DOHH2 (cell line): ENCODE measurements around the gene FGGY.

Source experiments
- H3F3A ChIP-seq: fragments of 200-600 bp; sonication (generic), shearing (Covaris generic); 2 replicates; pipeline ENCODE4 v1.6.0; 2016; ENCODE audit warnings: antibody characterized with exemption, mild to moderate bottlenecking; ENCODE audit not compliant: control insufficient read depth, insufficient read depth
- H3K27ac ChIP-seq: fragments of 200-600 bp; sonication (generic); 2 replicates; pipeline ENCODE4 v1.5.1; 2014; ENCODE audit warnings: low read depth, mild to moderate bottlenecking, low read length, moderate library complexity
- H3K27me3 ChIP-seq: fragments of 200-600 bp; sonication (generic); 2 replicates; pipeline ENCODE4 v1.6.1; 2014; ENCODE audit warnings: mild to moderate bottlenecking, low read length, mixed read lengths; ENCODE audit not compliant: control insufficient read depth
- H3K36me3 ChIP-seq: fragments of 200-600 bp; sonication (generic); 2 replicates; pipeline ENCODE4 v1.6.1; 2014; ENCODE audit warnings: mild to moderate bottlenecking, low read length, moderate library complexity, mixed read lengths; ENCODE audit not compliant: control insufficient read depth
- H3K4me1 ChIP-seq: fragments of 200-600 bp; sonication (generic); 2 replicates; pipeline ENCODE4 v1.6.1; 2014; ENCODE audit warnings: mild to moderate bottlenecking, low read length, mixed read lengths; ENCODE audit not compliant: control insufficient read depth
- H3K4me2 ChIP-seq: fragments of 200-600 bp; sonication (generic); 2 replicates; pipeline ENCODE4 v1.6.0; 2014; ENCODE audit warnings: mild to moderate bottlenecking, low read length, moderate library complexity
- H3K4me3 ChIP-seq: fragments of 200-600 bp; sonication (generic); 2 replicates; pipeline ENCODE4 v1.5.1; 2014; ENCODE audit warnings: mild to moderate bottlenecking, low read length, mixed read lengths
- H3K79me2 ChIP-seq: fragments of 200-600 bp; sonication (generic); 2 replicates; pipeline ENCODE4 v1.6.1; 2014; ENCODE audit warnings: mild to moderate bottlenecking, low read length, mixed read lengths; ENCODE audit not compliant: control insufficient read depth
- H3K9me2 ChIP-seq: fragments of 200-600 bp; sonication (generic); replicated peaks from 2 replicates; pipeline ENCODE4 v1.6.1; 2014; ENCODE audit warnings: mild to moderate bottlenecking, low read length, mixed read lengths; ENCODE audit not compliant: control insufficient read depth
- H3K9me3 ChIP-seq: fragments of 200-600 bp; sonication (generic); 2 replicates; pipeline ENCODE4 v1.6.1; 2014; ENCODE audit warnings: antibody characterized with exemption, low read length, mixed read lengths; ENCODE audit not compliant: control insufficient read depth, insufficient read depth
- H4K20me1 ChIP-seq: fragments of 200-600 bp; sonication (generic); 2 replicates; pipeline ENCODE4 v1.6.0; 2014; ENCODE audit warnings: low read depth, mild to moderate bottlenecking, antibody characterized with exemption, low read length, moderate library complexity; ENCODE audit not compliant: control insufficient read depth, insufficient read depth
- CTCF ChIP-seq: fragments of 200-600 bp; sonication (generic); IDR thresholded peaks from one replicate; pipeline ENCODE4 v1.5.1; 2014; ENCODE audit warnings: antibody characterized with exemption, mild to moderate bottlenecking, low read depth, low read length; ENCODE audit not compliant: poor library complexity, severe bottlenecking
- EZH2phosphoT487 ChIP-seq: fragments of 200-600 bp; sonication (generic); IDR thresholded peaks from 2 replicates; pipeline ENCODE4 v1.6.1; 2017; ENCODE audit warnings: borderline replicate concordance, mild to moderate bottlenecking, antibody characterized with exemption, low read length, moderate library complexity, mixed read lengths

The FGGY gene

GRCh38 chr1:59690171-59690930 lies 393.5 kb downstream of the FGGY start:
- no peak overlapping the region for H3K4me2 ChIP-seq

DNA sequence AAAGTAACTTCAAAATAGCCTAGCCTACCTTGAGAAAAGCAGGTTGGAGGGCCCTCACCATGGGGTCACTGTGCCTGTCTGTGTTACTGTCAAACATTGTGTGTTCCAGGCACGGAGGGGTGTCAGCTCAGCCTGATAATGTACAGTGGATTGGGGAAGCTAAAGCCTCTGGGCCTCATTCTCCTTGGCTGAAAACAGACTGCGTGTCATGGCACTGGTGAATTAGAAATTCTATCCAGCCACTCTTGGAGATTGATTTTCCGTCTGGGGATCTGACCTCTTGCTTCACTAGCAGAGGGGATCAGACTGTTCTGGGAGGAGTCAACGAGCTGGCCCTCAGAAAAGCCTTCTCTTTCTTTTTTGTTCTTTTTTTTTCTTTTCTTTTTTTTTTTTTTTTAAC lies 394.4 kb downstream of the FGGY start:
- H3K27me3 ChIP-seq = no peaks in the 10 kb centered on the region
- H3K9me2 ChIP-seq = no peaks in the 10 kb centered on the region
- no peaks in the 10 kb centered on the region for H4K20me1 ChIP-seq
- no peak overlapping the region for H3K4me3 ChIP-seq
- no peaks in the 10 kb centered on the region for H3F3A ChIP-seq
- H3K27ac ChIP-seq = no peak overlapping the region
- H3K4me2 ChIP-seq = no peak overlapping the region
- no peaks in the 10 kb centered on the region for H3K9me3 ChIP-seq
- H3K36me3 ChIP-seq = no peaks in the 10 kb centered on the region
- no peaks in the 10 kb centered on the region for H3K79me2 ChIP-seq
- TF ChIP-seq EZH2phosphoT487 = no peak
- TF ChIP-seq CTCF = no peak
- no peaks in the 10 kb centered on the region for H3K4me1 ChIP-seq

More at GRCh38 chr1:59690171-59690930, 393.5 kb downstream of the FGGY start:
- H3K27ac ChIP-seq = no peak overlapping the region
- H3K27me3 ChIP-seq = no peaks in the 10 kb centered on the region
- no peaks in the 10 kb centered on the region for H3K4me1 ChIP-seq
- no peaks in the 10 kb centered on the region for H3K9me2 ChIP-seq
- no peaks in the 10 kb centered on the region for H3K79me2 ChIP-seq
- no peak overlapping the region for H3K4me3 ChIP-seq
- H3F3A ChIP-seq = no peaks in the 10 kb centered on the region
- TF ChIP-seq CTCF (no peak), EZH2phosphoT487 (no peak)
- H3K9me3 ChIP-seq = no peaks in the 10 kb centered on the region
- no peaks in the 10 kb centered on the region for H4K20me1 ChIP-seq
- H3K36me3 ChIP-seq = no peaks in the 10 kb centered on the region

- Histone ChIP-seq H3K4me1 (peaks cover 12% of the 10 kb centered on the region), H3K79me2 (no peaks in the 10 kb centered on the region), H3K27me3 (no peaks in the 10 kb centered on the region), H3K27ac (no peak overlapping the region), H3K4me2 (no peak overlapping the region), H3K9me3 (no peaks in the 10 kb centered on the region), H3K4me3 (no peak overlapping the region), H4K20me1 (no peaks in the 10 kb centered on the region), H3K9me2 (no peaks in the 10 kb centered on the region), H3F3A (no peaks in the 10 kb centered on the region), H3K36me3 (no peaks in the 10 kb centered on the region)
- no peak for TF ChIP-seq CTCF
Measured at GRCh38 chr1:59692591-59692990, 395.7 kb downstream of the FGGY start.
